Measurements from ENCODE around the gene ZC2HC1C. TPM values are rescaled to one million over a fixed set of nuclear protein-coding genes. Genes with fewer than 3 reads are reported as not detected.
A peak's percentile ranks its signal among the peaks of the same experiment; 100 is the strongest.

Gene ZC2HC1C
- total and polyA plus RNA-seq, 2 of the 13 experiments (the other 11 are each of a cell fraction or from before 2014, with no cell fraction given): 3.3 to 3.5 TPM

- no peaks in the 10 kb centered on the region for H3K27me3 ChIP-seq (ENCODE audit: control insufficient read depth in 1 of 2, insufficient read depth in 2 of 2, low read length in 2 of 2)
- H3K9ac ChIP-seq (ENCODE audit: insufficient read depth, low read depth, low read length): no peak overlapping the region
- no peak overlapping the region for H3K4me2 ChIP-seq (ENCODE audit: low read depth, low read length)
- WGBS (ENCODE audit: low lambda C conversion rate): 78% methylated on average over 5 of the region's 5 CpGs
- in situ Hi-C loops (cut with HindIII; ENCODE audit: extremely low pct_ligation_motif_present, low pct_unique_long_range_greater_than_20kb): no loop called here
- H3K4me3 ChIP-seq (replicated peaks in 1 of 3; ENCODE audit: insufficient read depth in 1 of 3, low read depth in 2 of 3, low read length in 3 of 3): no peak overlapping the region
- H3K36me3 ChIP-seq (replicated peaks in 1 of 2; ENCODE audit: control insufficient read depth in 1 of 2, insufficient read depth in 2 of 2, low read length in 2 of 2): peaks cover 12 to 31% of the 10 kb centered on the region in 2 experiments
- H4K20me1 ChIP-seq (ENCODE audit: insufficient read depth, low read length): no peaks in the 10 kb centered on the region
- CTCF ChIA-PET (ENCODE audit: low intra/inter-chr PET ratio, low total read pairs): no interaction called here
- POLR2A ChIA-PET: no interaction called here
- no peak for FAIRE-seq
- BruUV-seq (replicated peaks): no TSS peak
- H3K79me2 ChIP-seq (ENCODE audit: insufficient read depth, low read length): no peaks in the 10 kb centered on the region
- H2AFZ ChIP-seq (ENCODE audit: low read length): no peak overlapping the region
- no peak for DNase-seq (ENCODE audit: low spot score)
- peaks cover 14% of the 10 kb centered on the region for H3K4me1 ChIP-seq (ENCODE audit: insufficient read depth, low read length)
- peak; percentile 44; the same call in 2 of the 3 replicates for ATAC-seq
- H3K27ac ChIP-seq (ENCODE audit: extremely low read length, insufficient read depth, low read length): no peak overlapping the region
- no peaks in the 10 kb centered on the region for H3K9me3 ChIP-seq (ENCODE audit: low read length)
- intact Hi-C loops (cut with micrococcal nuclease; ENCODE audit: unreplicated experiment): no loop called here
- TF ChIP-seq ZNF569 (CRISPR knock-in tag; IDR thresholded peaks at IDR 0.05; ENCODE audit: borderline replicate concordance) (no peak), NFATC3 (CRISPR knock-in tag; IDR thresholded peaks at IDR 0.05) (no peak), ZNF503 (CRISPR knock-in tag; IDR thresholded peaks at IDR 0.05) (no peak), AHR (CRISPR knock-in tag; IDR thresholded peaks at IDR 0.05) (no peak), ZMYM3 (CRISPR knock-in tag; IDR thresholded peaks at IDR 0.05) (no peak), ZNF275 (CRISPR knock-in tag; IDR thresholded peaks at IDR 0.05; ENCODE audit: borderline replicate concordance) (no peak), ZNF33B (CRISPR knock-in tag; IDR thresholded peaks at IDR 0.05) (no peak), ATF7 (IDR thresholded peaks at IDR 0.05) (no peak), ATF7 (CRISPR knock-in tag; IDR thresholded peaks at IDR 0.05) (no peak), CTCF (CRISPR knock-in tag; IDR thresholded peaks at IDR 0.05) (peak; percentile 49), SMC3 (IDR thresholded peaks at IDR 0.05; ENCODE audit: low read length) (0 out of 2 replicates have a peak, but pooled peaks have one; percentile 2), STAG1 (CRISPR knock-in tag; IDR thresholded peaks at IDR 0.05) (peak; percentile 58), CEBPG (CRISPR knock-in tag; IDR thresholded peaks at IDR 0.05) (no peak), ZBTB43 (CRISPR knock-in tag; conservative IDR thresholded peaks at IDR 0.05) (no peak)
Observed at GRCh38 chr14:75084513-75084912, 15.1 kb downstream of the ZC2HC1C start.
